ENCODE results near the gene KIF4A. TPM values are rescaled to one million over a fixed set of nuclear protein-coding genes. Genes with fewer than 3 reads are reported as not detected.
A peak's percentile ranks its signal among the peaks of the same experiment; 100 is the strongest.

The KIF4A gene
- polyA plus RNA-seq, 4 donors, result 0.54 to 8.3 (median 4.0) TPM

DNA sequence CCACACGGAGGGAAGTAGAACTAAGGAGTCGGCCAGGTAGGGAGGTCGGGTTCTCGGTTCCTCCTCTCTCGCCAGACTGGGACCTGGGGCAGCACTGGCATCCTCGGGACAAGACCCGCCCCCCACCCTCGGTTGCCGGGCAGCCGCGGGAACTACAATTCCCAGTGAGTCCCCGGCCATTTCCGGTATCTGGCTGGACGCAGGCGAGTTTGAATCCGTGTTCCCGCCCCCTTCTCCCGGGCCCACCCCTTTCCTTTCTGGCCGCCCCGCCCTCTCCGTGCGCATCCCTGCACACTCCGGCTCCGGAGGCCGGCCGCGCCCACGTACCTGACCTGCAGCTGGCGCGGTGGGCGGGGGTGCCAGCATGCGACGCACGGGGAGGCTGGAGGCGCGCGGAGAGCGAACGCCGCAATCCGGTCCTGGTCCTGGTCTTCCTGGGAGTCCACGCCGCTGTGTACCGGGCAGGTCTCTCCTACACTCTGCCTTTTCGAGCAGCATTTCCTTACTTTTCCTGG, 144.5 kb downstream of the KIF4A start:
- peak overlapping the region; percentile 66 to 90 (median 89) for H3K27ac ChIP-seq (ENCODE audit: low read depth in 1 of 3, low read length in 2 of 3)
- FAIRE-seq, result no peak
- peaks cover 0 to 11% (median 0%) of the 10 kb centered on the region in 3 donors for H3K27me3 ChIP-seq (ENCODE audit: control insufficient read depth in 3 of 3, insufficient read depth in 3 of 3, low read length in 3 of 3)
- H3K36me3 ChIP-seq (ENCODE audit: control insufficient read depth in 3 of 3, insufficient read depth in 2 of 3, low read depth in 1 of 3, low read length in 3 of 3), result peaks cover 0 to 7% (median 0%) of the 10 kb centered on the region in 3 donors
- 0 to 37% (median 1%) methylated on average over 15 to 45 of the region's 45 CpGs for WGBS, 3 donors
- no peaks in the 10 kb centered on the region for H3K9me3 ChIP-seq (ENCODE audit: control insufficient read depth in 2 of 2, insufficient read depth in 1 of 2, low read depth in 1 of 2, low read length in 1 of 2)
- H3K4me3 ChIP-seq (ENCODE audit: low read depth in 1 of 3, low read length in 3 of 3), result peak overlapping the region; percentile 41 to 70 (median 52)
- DNase-seq, result peak; percentile 88 to 91
- peaks cover 0 to 10% (median 0%) of the 10 kb centered on the region in 3 donors for H3K4me1 ChIP-seq (ENCODE audit: control insufficient read depth in 3 of 3, insufficient read depth in 2 of 3, low read depth in 1 of 3, low read length in 2 of 3)

DNA sequence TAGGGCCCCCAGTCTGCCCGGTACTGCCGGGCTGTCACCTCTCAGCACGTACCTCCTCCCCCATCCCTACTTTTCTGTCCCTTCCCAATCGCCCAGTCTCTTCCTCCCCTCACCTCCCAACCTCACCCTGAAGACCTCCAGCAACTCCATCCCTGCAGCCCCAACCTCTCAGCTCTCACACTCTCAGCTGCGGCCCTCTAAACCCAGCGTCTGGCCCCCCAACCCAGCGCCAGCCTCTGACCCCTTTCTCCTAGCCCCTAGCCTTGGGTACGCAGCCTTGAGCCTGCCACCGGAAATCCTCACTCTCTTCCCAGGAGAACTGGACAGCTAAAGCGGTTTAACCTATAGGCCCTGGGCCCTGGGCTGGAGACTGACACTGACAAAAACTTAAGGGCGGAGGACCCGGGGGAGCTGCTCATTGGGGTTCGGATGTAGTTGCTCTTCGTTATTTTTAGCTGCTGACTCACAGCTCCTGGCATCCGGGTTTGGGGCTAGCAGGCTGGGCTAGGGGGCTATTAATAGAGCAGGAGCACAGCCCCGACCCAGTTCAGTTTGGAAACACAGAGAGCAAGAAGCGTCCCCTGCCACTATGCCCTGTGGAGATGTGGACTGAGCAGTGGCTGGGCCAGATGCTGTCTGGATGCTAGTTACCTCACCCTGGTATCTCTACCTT, 145.1 kb downstream of the KIF4A start:
- Histone ChIP-seq H3K36me3 (ENCODE audit: control insufficient read depth in 3 of 3, insufficient read depth in 2 of 3, low read depth in 1 of 3, low read length in 3 of 3) (peaks cover 0 to 3% (median 0%) of the 10 kb centered on the region in 3 donors), H3K4me1 (ENCODE audit: control insufficient read depth in 3 of 3, insufficient read depth in 2 of 3, low read depth in 1 of 3, low read length in 2 of 3) (peaks cover 0 to 10% (median 0%) of the 10 kb centered on the region in 3 donors), H3K27ac (ENCODE audit: low read depth in 1 of 3, low read length in 2 of 3) (peak overlapping the region in 1 of 3 donors; percentile 62), H3K4me3 (ENCODE audit: low read depth in 1 of 3, low read length in 3 of 3) (peak overlapping the region; percentile 1 to 70 (median 52)), H3K27me3 (ENCODE audit: control insufficient read depth in 3 of 3, insufficient read depth in 3 of 3, low read length in 3 of 3) (peaks cover 0 to 11% (median 0%) of the 10 kb centered on the region in 3 donors), H3K9me3 (ENCODE audit: control insufficient read depth in 2 of 2, insufficient read depth in 1 of 2, low read depth in 1 of 2, low read length in 1 of 2) (no peaks in the 10 kb centered on the region)
- DNase-seq (no peak), FAIRE-seq (no peak)
- 20 to 48% (median 45%) methylated on average over 17 of the region's 17 CpGs for WGBS, 3 donors

DNA sequence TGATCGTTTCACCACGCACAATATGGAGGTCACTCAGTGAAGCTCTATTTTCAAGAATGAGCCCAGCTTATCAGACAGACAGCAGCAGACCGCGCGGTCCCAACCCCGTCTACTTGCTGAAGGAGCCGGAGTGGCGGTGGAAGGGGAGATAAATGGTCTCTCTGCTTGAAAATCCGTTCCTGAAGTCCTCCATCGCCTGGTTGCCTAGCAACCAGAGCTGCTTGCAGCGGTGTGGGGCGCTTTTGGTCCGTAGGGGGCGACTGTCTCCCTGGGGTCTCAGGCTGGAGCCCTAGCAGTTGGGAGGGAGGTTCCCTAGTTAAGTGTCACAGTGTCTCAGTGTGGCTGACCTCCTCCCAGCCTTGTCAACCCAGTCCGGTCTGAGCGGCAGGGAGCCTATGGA, 146.4 kb downstream of the KIF4A start:
- FAIRE-seq (no peak), DNase-seq (no peak)
- Histone ChIP-seq H3K9me3 (ENCODE audit: control insufficient read depth in 2 of 2, insufficient read depth in 1 of 2, low read depth in 1 of 2, low read length in 1 of 2) (no peaks in the 10 kb centered on the region), H3K4me1 (ENCODE audit: control insufficient read depth in 3 of 3, insufficient read depth in 2 of 3, low read depth in 1 of 3, low read length in 2 of 3) (peaks cover 0 to 10% (median 0%) of the 10 kb centered on the region in 3 donors), H3K4me3 (ENCODE audit: low read depth in 1 of 3, low read length in 3 of 3) (no peak overlapping the region), H3K27me3 (ENCODE audit: control insufficient read depth in 3 of 3, insufficient read depth in 3 of 3, low read length in 3 of 3) (peaks cover 0 to 11% (median 0%) of the 10 kb centered on the region in 3 donors), H3K27ac (ENCODE audit: low read depth in 1 of 3, low read length in 2 of 3) (no peak overlapping the region), H3K36me3 (ENCODE audit: control insufficient read depth in 3 of 3, insufficient read depth in 2 of 3, low read depth in 1 of 3, low read length in 3 of 3) (no peaks in the 10 kb centered on the region)
- WGBS, 3 donors, result 24 to 39% (median 26%) methylated on average over 16 of the region's 16 CpGs

DNA sequence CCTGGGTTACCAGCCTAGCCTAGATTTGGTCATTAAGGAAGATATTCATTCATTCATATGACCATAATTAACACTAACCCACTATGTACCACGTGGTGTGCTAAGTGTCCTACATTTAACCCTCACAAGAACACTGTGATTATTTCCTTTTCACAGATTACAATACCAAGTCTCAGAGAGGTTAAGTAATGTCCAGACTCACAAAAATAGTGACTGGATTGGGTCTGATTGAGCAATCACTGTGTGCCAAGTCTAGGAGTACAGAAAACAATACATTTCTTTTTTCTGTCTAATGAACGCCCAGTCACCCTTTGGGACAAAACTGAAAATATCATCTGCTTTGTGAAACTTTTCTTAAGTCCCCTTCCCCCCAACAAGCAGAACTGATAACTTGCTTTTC, 147.1 kb downstream of the KIF4A start:
- H3K36me3 ChIP-seq (ENCODE audit: control insufficient read depth in 3 of 3, insufficient read depth in 2 of 3, low read depth in 1 of 3, low read length in 3 of 3), result no peaks in the 10 kb centered on the region
- FAIRE-seq (no peak), DNase-seq (no peak)
- no peaks in the 10 kb centered on the region for H3K9me3 ChIP-seq (ENCODE audit: control insufficient read depth in 2 of 2, insufficient read depth in 1 of 2, low read depth in 1 of 2, low read length in 1 of 2)
- no peak overlapping the region for H3K27ac ChIP-seq (ENCODE audit: low read depth in 1 of 3, low read length in 2 of 3)
- 36 to 46% (median 39%) methylated on average over 2 of the region's 2 CpGs for WGBS, 3 donors
- H3K4me1 ChIP-seq (ENCODE audit: control insufficient read depth in 3 of 3, insufficient read depth in 2 of 3, low read depth in 1 of 3, low read length in 2 of 3), result peaks cover 0 to 10% (median 0%) of the 10 kb centered on the region in 3 donors
- H3K27me3 ChIP-seq (ENCODE audit: control insufficient read depth in 3 of 3, insufficient read depth in 3 of 3, low read length in 3 of 3), result peaks cover 0 to 11% (median 0%) of the 10 kb centered on the region in 3 donors
- no peak overlapping the region for H3K4me3 ChIP-seq (ENCODE audit: low read depth in 1 of 3, low read length in 3 of 3)

DNA sequence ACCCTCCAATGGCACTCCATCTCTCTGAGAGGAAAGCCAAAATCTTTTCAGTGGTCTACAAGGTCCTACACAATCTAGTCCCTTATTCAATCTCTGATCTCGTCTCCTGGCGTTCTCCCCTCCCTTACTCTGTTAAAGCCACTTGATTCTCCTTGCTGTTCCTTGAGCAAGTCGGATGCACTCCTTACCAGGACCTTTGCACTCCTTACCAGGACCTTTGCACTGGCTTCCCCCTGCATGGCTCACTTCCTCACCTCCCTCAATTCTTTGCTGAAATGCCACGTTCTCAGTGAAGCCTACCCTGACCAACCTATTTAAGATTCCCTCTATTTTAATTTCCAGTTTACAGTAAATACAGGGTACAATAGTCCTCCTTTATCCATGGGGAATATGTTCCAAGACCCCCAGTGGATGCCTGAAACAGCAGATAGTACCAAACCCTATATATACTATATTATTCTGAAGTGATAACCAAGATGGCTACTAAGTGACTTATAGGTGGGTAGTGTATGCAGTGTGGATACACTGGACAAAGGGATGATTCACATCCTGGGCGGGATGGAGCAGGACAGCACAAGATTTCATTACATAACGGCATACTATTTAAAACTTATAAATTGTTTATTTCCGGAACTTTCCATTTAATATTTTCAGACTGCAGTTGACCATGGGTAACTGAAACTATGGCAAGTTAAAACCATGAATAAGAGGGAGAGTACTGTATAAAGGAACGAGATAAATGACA, 148.2 kb downstream of the KIF4A start:
- DNase-seq, result no peak
- no peaks in the 10 kb centered on the region for H3K9me3 ChIP-seq (ENCODE audit: control insufficient read depth in 2 of 2, insufficient read depth in 1 of 2, low read depth in 1 of 2, low read length in 1 of 2)
- WGBS, 3 donors, result 70 to 84% (median 83%) methylated on average over 8 of the region's 8 CpGs
- H3K4me3 ChIP-seq (ENCODE audit: low read depth in 1 of 3, low read length in 3 of 3), result no peak overlapping the region
- peaks cover 0 to 11% (median 2%) of the 10 kb centered on the region in 3 donors for H3K27me3 ChIP-seq (ENCODE audit: control insufficient read depth in 3 of 3, insufficient read depth in 3 of 3, low read length in 3 of 3)
- peaks cover 0 to 10% (median 0%) of the 10 kb centered on the region in 3 donors for H3K4me1 ChIP-seq (ENCODE audit: control insufficient read depth in 3 of 3, insufficient read depth in 2 of 3, low read depth in 1 of 3, low read length in 2 of 3)
- H3K36me3 ChIP-seq (ENCODE audit: control insufficient read depth in 3 of 3, insufficient read depth in 2 of 3, low read depth in 1 of 3, low read length in 3 of 3), result no peaks in the 10 kb centered on the region
- FAIRE-seq, result no peak
- no peak overlapping the region for H3K27ac ChIP-seq (ENCODE audit: low read depth in 1 of 3, low read length in 2 of 3)

DNA sequence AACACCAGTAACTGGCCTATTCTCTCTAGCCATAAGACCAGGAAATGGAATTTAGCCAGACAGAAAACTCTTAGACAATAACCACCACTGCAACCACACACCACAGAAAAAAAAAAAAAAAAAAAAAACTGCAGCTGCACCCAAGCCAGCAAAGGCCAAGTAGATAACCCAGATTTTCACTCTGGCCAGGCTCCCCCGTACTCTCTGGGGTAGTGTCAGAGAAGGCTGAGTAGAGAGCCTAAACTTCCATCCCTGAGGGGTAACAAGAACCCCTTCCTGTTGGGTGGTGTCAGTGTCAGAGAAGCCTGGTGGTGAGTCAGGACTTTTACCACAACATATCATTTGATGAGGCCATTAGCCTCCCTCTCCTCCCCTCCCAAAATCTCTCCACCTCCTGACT, 149.1 kb downstream of the KIF4A start:
- Histone ChIP-seq H3K4me1 (ENCODE audit: control insufficient read depth in 3 of 3, insufficient read depth in 2 of 3, low read depth in 1 of 3, low read length in 2 of 3) (peaks cover 0 to 5% (median 0%) of the 10 kb centered on the region in 3 donors), H3K27ac (ENCODE audit: low read depth in 1 of 3, low read length in 2 of 3) (no peak overlapping the region), H3K4me3 (ENCODE audit: low read depth in 1 of 3, low read length in 3 of 3) (no peak overlapping the region), H3K36me3 (ENCODE audit: control insufficient read depth in 3 of 3, insufficient read depth in 2 of 3, low read depth in 1 of 3, low read length in 3 of 3) (no peaks in the 10 kb centered on the region), H3K9me3 (ENCODE audit: control insufficient read depth in 2 of 2, insufficient read depth in 1 of 2, low read depth in 1 of 2, low read length in 1 of 2) (no peaks in the 10 kb centered on the region), H3K27me3 (ENCODE audit: control insufficient read depth in 3 of 3, insufficient read depth in 3 of 3, low read length in 3 of 3) (peaks cover 0 to 16% (median 2%) of the 10 kb centered on the region in 3 donors)
- WGBS, 3 donors, result 22 to 33% (median 27%) methylated on average over 1 of the region's 1 CpG
- DNase-seq (no peak), FAIRE-seq (no peak)

DNA sequence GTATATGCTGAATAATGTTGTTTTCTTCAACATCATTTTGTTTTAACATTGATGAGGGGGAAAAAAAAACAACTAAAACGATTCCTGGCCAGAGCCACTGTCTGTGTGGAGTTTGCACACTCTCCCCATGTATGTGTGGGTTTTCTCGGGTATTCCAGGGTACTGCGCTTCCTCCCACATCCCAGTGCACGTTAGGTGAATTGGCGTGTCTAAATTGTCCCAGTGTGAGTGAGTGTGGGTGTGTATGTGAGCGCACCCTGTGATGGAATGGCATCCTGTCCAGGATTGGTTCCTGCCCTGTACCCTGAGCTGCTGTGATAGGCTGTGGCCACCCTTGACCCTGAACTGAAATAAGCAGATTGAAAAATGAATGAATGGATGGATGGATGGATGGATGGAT, 152.3 kb downstream of the KIF4A start:
- Histone ChIP-seq H3K4me1 (ENCODE audit: control insufficient read depth in 3 of 3, insufficient read depth in 2 of 3, low read depth in 1 of 3, low read length in 2 of 3) (no peaks in the 10 kb centered on the region), H3K36me3 (ENCODE audit: control insufficient read depth in 3 of 3, insufficient read depth in 2 of 3, low read depth in 1 of 3, low read length in 3 of 3) (no peaks in the 10 kb centered on the region), H3K27ac (ENCODE audit: low read depth in 1 of 3, low read length in 2 of 3) (no peak overlapping the region), H3K27me3 (ENCODE audit: control insufficient read depth in 3 of 3, insufficient read depth in 3 of 3, low read length in 3 of 3) (peaks cover 0 to 27% (median 2%) of the 10 kb centered on the region in 3 donors), H3K4me3 (ENCODE audit: low read depth in 1 of 3, low read length in 3 of 3) (no peak overlapping the region), H3K9me3 (ENCODE audit: control insufficient read depth in 2 of 2, insufficient read depth in 1 of 2, low read depth in 1 of 2, low read length in 1 of 2) (no peaks in the 10 kb centered on the region)
- 55 to 66% (median 56%) methylated on average over 6 of the region's 6 CpGs for WGBS, 3 donors
- FAIRE-seq, result no peak
- no peak for DNase-seq

DNA sequence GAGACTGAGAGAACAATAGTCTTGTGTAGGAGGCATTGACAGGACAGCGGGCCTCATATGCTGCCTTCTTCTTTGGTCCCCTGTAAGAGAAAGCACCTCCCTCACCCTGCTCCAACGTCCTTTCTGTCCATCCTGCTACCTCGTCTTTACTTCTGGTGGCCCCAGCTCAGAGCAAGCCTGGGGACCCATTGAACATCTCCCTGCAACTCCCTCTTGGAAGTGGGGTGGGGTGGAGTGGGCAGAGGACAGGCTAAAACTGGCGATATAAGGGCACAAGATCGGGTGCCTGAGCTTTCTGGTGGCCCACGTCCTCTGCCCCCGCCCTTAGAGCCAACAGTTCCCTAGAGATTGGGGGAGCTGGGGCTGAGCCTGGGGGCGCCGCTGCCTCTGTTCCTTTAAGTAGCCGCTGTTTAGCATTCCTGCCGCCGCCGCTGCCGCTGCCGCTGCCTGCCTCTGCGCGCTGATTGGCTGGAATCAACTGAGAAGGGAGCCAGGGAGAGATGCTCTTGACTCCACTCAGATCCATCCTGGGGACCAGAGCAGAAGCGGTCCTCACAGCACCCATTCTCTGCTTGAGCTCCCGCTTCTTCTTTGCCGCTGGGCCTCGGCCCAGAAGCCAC, 154.5 kb downstream of the KIF4A start, which contains the start of gene DLG3:
DLG3 (plus strand) TSS at position 510 of the 620 bp plus-strand sequence. CDS start 367 bp downstream, outside the sequence.
- no peaks in the 10 kb centered on the region for H3K36me3 ChIP-seq (ENCODE audit: control insufficient read depth in 3 of 3, insufficient read depth in 2 of 3, low read depth in 1 of 3, low read length in 3 of 3)
- WGBS, 3 donors, result 8 to 27% (median 9%) methylated on average over 19 to 21 of the region's 21 CpGs

More for the DNA sequence above, 154.5 kb downstream of the KIF4A start, which contains the start of gene DLG3:
- peak in 1 of 2 donors; percentile 25 for DNase-seq
- peaks cover 0 to 27% (median 2%) of the 10 kb centered on the region in 3 donors for H3K27me3 ChIP-seq (ENCODE audit: control insufficient read depth in 3 of 3, insufficient read depth in 3 of 3, low read length in 3 of 3)
- H3K9me3 ChIP-seq (ENCODE audit: control insufficient read depth in 2 of 2, insufficient read depth in 1 of 2, low read depth in 1 of 2, low read length in 1 of 2), result no peaks in the 10 kb centered on the region
- no peak within 1 kb of the TSS for H3K27ac ChIP-seq (ENCODE audit: low read depth in 1 of 3, low read length in 2 of 3)
- no peaks in the 10 kb centered on the region for H3K4me1 ChIP-seq (ENCODE audit: control insufficient read depth in 3 of 3, insufficient read depth in 2 of 3, low read depth in 1 of 3, low read length in 2 of 3)
- peak within 1 kb of the TSS in 1 of 3 donors; percentile 32 for H3K4me3 ChIP-seq (ENCODE audit: low read depth in 1 of 3, low read length in 3 of 3)
- no peak for FAIRE-seq
